WTC11 (cell line): ENCODE measurements around the gene LENEP.

Experiments
- ARID4B ChIP-seq: sonication (generic); formaldehyde crosslinking; IDR thresholded peaks from 2 replicates; pipeline ENCODE4 v1.8.0; 2023; ENCODE audit warnings: missing genetic modification reagents, mild to moderate bottlenecking, borderline replicate concordance
- ATF1 ChIP-seq: sonication (generic); formaldehyde crosslinking; IDR thresholded peaks from 2 replicates; pipeline ENCODE4 v1.8.1; 2023; ENCODE audit warnings: mild to moderate bottlenecking, moderate library complexity, missing genetic modification reagents
- CTCF ChIP-seq: fragments of 200-600 bp; IDR thresholded peaks from 2 replicates; pipeline ENCODE4 v1.8.0; 2022; ENCODE audit warnings: antibody characterized with exemption
- ELF4 ChIP-seq: sonication (generic); formaldehyde crosslinking; IDR thresholded peaks from 2 replicates; pipeline ENCODE4 v1.8.1; 2022; ENCODE audit warnings: low read depth, mild to moderate bottlenecking, moderate library complexity, missing genetic modification reagents
- GABPB1 ChIP-seq: sonication (generic); formaldehyde crosslinking; IDR thresholded peaks from 2 replicates; pipeline ENCODE4 v1.8.1; 2023; ENCODE audit warnings: mild to moderate bottlenecking, missing genetic modification reagents
- JUN ChIP-seq: sonication (generic); formaldehyde crosslinking; IDR thresholded peaks from 2 replicates; pipeline ENCODE4 v1.8.0; 2023; ENCODE audit warnings: mild to moderate bottlenecking, missing genetic modification reagents
- MAX ChIP-seq: sonication (generic); formaldehyde crosslinking; IDR thresholded peaks from 2 replicates; pipeline ENCODE4 v1.8.0; 2022; ENCODE audit warnings: mild to moderate bottlenecking, missing genetic modification reagents
- TCF7 ChIP-seq: sonication (generic); formaldehyde crosslinking; IDR thresholded peaks from 2 replicates; pipeline ENCODE4 v1.8.0; 2022; ENCODE audit warnings: mild to moderate bottlenecking, low read depth, missing genetic modification reagents, moderate library complexity
- TEAD1 ChIP-seq: sonication (generic); formaldehyde crosslinking; IDR thresholded peaks from 2 replicates; pipeline ENCODE4 v1.8.0; 2022; ENCODE audit warnings: mild to moderate bottlenecking, missing genetic modification reagents

- TF ChIP-seq ELF4 (CRISPR knock-in tag) (no peak), CTCF (no peak), ATF1 (CRISPR knock-in tag) (no peak), TCF7 (no peak), JUN (CRISPR knock-in tag) (no peak), GABPB1 (CRISPR knock-in tag) (no peak), TEAD1 (CRISPR knock-in tag) (no peak), ARID4B (CRISPR knock-in tag) (no peak), MAX (CRISPR knock-in tag) (no peak)
Observed at GRCh38 chr1:155022136-155022926, 28.9 kb downstream of the LENEP start.
